Breast epithelium (tissue), 3 donors: ENCODE results near the gene FOXK1.

Source experiments
- POLR2A ChIP-seq: fragments of 450-650 bp; IDR thresholded peaks from one replicate; pipeline ENCODE4 v1.6.1; 2016; ENCODE audit warnings: antibody characterized with exemption, mild to moderate bottlenecking, moderate library complexity
- POLR2AphosphoS5 ChIP-seq, 3 donors: sonication (generic); formaldehyde crosslinking; IDR thresholded peaks; one replicate each; pipeline ENCODE4 v1.6.1; 2017; ENCODE audit warnings: antibody characterized with exemption in 3 of 3

DNA sequence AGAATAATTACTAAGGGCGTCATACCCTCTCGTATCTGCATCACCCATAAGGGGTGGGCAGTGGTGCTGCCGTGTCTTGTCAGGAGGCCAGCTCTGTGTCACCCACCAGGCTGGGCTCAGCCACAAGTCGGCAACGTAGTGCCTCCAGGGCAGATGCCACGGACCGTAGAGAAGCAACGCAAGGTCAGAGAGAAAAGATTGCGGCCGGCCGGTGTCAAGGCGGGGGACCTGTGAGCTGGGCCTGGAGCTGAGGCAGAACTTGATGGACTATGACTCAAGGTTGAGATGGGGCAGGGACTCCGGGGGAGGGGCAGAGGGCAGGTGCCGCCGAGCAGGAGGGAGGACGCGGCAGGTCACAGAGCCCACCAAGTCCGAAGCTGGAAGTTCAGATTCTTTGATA lies 29.5 kb downstream of the FOXK1 start:
- TF ChIP-seq POLR2AphosphoS5 (IDR thresholded peaks at IDR 0.05) (no peak), POLR2A (no peak)
